GM21737 (cell line): ENCODE measurements around the gene HID1.

Experiments
- ATAC-seq: cut with Tn5 transposase; IDR thresholded peaks from one replicate; pipeline ENCODE4 v1.9.1; 2021; ENCODE audit warnings: mild to moderate bottlenecking, moderate library complexity; ENCODE audit not compliant: unreplicated experiment

The HID1 gene

DNA sequence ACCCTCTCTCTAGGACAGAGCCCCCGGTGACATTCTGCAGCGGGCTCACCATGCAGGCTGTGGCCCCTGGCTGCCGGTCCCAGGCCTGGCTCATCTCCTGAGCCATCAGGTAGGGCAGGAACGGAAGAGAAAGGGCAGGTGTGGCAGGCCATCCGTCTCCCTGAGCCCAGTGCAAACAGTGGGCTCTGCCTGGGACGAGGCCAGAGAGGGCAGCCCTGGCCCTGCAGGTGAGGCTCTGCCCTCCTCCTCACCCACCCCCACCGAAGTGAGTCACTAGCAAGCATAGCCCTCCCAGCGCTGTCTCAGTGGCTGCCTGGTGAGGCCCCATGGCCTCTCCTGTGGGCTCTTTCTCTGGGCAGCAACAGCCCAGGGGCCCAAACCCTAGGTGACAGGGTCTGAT, 22.4 kb downstream of the HID1 start:
- no peak for ATAC-seq

DNA sequence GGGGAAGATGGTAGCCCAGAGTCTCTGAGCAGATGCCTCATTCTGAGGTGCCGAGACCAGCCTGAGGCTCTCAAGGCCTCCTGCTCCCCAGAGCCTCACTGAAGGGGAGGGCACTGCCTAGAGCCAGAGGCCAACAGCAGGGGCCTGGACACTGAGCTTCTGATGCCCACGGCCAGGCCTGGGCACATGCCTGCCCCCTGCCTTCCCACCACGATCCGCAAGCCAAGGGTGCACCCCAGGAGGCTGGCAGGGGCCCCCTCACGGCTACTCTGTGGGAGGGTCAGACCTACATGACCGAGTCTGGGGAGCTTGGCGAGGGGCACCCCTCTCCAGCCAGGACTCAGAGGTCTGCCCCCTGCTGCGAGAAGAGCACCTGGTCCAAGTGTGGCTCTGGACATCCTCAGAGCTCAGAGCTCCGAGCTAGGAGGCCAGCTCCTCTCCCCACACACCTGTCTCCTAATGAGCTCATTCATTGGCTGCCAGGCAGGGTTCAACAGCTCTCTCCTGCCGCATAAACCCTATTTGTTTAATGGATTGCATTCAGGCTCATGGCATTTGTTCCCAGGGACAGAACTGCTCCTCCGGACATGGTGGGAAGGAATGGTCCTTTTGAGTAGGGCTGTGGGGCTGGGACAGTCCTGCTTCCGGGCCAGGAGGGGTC, 23.0 kb downstream of the HID1 start:
- no peak for ATAC-seq

DNA sequence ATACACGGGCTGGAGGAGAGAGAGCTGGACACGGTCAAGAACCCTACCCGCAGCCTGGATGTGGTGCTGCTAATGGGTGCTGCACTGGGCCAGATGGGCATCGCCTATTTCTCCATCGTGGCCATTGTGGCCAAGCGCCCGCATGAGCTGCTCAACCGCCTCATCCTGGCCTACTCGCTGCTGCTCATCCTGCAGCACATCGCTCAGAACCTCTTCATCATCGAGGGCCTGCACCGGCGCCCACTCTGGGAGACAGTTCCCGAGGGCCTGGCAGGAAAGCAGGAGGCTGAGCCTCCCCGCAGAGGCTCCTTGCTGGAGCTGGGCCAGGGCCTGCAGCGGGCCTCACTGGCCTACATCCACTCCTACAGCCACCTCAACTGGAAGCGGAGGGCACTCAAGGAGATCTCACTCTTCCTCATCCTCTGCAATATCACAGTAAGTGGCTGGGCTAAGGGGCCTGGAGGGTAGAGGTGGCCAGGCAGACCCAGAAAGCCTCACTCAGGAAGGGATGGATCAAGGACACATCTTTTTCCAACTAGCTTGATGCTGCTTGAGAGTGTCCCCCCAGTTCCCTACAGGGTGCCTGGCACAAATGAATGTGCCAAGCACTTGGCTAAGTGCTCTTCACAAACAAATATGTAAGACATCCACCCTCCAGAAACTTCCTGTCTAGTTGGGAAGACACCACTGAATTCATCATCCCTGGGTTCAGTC, 25.4 kb downstream of the HID1 start:
- no peak for ATAC-seq

DNA sequence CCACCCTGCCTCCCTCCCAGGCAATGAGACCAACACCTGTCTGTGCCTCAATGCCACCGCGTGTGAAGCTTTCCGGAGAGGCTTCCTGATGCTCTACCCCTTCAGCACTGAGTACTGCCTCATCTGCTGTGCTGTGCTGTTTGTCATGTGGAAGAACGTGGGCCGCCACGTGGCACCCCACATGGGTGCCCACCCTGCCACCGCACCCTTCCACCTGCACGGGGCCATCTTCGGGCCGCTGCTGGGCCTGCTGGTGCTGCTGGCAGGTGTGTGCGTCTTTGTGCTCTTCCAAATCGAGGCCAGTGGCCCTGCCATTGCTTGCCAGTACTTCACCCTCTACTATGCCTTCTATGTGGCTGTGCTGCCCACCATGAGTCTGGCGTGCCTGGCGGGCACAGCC, 25.9 kb downstream of the HID1 start:
- ATAC-seq: no peak

DNA sequence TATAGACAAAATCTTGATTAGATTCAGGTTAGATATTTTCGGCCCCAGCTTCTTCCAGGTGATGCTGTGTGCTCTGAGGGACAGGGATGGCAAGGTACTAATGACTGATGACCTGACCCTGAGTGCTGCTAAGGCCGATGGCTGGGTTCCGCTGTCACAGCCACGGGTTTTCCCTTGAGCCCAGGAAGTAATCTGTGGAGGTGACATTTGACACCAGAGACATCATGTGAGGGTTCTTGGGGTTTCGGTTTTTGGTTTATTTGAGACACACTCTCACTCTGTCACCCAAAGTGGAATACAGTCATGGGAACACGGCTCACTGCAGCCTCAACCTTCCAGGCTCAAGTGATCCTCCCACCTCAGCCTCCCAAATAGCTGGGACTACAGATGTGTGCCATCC, 27.0 kb downstream of the HID1 start:
- ATAC-seq: no peak

DNA sequence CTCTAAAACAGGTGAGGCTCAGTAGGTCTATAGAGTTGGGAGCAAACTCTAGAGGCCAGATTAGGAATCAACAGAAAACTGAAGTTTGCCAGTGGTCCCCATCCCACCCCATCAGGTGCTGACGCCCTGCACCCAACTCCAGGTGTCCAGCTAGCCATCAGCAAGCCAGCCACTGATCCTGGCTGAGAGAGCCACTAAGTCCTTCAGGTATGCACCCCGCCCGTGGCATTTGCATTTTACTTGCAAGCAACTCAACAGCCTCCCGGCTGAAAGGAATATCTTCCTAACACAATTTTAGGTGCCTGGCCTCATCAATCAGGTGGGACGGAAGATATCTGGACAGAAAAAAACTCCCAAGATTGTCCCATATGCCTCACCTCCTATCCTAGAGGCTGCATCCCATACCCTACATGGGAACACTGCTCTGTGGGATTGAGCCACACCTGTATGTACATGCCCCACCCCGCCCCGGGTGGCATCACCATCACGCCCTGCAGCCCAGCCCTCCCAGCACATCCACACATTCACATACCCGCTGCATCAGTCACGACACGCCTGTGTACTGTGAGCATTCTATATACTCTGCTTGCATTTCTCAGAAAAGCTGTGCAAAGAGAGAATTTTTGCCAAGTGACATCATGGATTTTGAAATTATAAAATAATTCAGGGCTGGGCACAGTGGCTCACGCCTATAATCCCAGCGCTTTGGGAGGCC, 28.6 kb downstream of the HID1 start:
- no peak for ATAC-seq

DNA sequence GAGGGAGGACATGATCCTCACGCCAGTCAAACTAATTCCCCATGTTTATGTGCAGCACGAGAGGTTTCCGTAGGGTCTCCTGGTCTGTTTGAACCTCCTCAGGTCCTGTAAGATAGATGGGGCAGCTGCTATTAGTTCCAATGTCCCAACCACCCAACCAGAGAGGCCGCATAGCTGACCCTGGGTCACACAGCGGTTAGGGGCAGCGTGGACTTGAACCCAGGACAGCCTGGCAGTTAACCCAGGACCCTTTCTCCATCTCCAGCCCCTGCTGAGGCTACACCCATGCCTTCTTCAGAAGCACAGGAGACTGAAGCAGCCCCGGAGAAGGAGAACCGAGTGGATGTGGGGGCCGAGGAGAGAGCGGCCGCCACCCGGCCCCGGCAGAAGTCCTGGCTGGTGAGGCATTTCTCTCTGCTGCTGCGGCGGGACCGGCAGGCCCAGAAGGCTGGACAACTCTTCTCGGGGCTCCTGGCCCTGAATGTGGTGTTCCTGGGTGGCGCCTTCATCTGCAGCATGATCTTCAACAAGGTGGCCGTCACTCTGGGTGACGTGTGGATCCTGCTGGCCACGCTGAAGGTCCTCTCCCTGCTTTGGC, 31.3 kb downstream of the HID1 start:
- no peak for ATAC-seq

DNA sequence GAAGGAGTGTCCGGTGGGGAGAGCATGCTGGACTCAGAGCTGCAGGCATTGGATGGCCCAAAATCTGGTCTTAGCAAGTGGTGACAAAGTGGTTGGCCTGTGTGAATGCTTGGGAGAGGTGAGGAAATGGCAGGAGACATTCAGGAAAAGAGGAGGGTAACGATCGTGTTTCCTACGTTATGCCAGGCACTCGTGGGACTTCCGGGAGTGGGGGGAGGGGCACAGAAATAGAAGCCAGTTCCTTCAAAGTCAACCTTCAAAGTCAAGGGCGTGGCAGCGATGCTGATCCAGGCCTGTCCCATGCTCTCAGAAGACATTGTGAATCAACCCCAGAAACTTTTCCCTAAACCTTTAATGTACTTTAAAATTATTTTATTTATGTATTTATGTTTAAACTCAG, 33.0 kb downstream of the HID1 start:
- ATAC-seq: no peak

DNA sequence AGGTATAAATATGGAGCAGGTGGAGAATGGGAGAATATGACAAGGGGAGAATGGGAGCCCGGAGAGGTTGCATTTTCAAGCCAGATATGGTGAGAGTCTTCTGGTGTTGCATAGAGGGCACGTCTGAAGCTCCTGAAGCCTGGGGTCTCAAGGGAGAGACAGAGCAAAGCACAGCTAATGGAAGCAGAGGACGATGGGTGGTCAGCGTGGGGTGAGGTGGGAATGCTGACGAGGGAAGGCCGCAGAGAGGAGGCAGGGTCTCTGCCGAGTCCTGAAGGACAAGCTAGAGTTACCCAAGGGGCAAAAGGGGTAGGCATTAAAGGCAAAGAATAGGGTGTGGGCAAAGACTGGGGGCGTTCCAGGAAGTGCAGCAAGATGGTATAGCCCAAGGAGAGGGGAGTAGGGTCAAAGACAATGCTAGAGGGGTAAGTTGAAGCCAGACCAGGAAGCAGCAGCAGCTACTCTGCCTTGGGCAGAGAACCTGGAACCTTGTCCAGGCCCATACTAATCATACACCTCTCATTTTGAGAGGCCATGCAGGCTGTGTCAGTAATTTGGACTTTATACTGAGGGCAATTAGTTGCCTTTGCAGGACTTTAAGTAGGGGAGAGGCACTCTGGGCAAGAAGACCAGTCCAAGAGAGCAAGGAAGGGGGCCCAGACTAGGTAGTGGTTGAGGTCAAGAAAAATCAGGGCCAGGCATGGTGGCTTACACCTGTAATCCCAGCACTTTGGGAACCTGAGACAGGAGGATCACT, 34.2 kb downstream of the HID1 start:
- ATAC-seq: no peak

DNA sequence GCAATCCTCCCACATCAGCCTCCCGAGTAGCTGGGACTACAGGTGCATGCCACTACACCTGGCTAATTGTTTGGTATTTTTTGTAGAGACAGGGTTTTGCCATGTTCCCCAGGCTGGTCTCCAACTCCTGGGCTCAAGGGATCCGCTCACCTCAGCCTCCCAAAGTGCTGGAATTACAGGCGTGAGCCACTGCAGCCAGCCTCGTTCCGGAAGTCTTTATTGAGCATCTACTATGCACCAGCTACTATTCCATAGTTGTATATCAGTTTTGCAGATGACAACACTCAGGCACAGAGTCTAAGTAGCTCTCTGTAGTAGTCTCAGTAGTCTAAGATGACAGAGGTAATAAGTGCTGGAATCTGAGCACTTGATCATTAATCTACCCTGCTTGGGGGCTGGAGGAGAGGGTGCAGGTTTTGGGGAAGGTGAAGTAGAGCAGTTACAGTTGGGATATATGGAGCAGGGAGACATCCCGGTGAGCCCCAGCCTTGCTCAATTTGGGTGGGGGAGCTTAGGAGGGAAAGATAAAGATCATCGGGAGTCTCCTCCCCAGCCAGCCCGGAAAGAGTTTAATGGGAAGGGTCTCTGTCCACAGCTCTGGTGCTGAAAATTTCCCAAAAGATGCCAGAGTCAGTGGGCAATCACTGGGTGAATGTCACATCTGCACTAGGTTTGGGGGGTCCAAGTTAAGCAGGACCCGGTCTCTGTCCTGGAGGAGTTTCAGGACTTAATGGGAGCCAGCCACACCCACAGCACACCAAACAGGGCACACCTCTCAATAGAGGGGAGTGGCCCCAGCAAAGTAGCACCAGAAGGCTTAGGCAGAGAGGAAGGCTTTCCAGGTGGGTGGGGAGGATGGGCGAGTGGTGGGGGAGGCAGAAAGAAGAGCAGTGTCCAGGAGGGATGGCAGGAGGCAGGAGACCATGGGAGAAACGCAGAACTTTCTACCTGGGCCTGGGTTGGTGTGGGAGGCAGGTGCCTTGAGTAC, 35.2 kb downstream of the HID1 start:
- no peak for ATAC-seq

DNA sequence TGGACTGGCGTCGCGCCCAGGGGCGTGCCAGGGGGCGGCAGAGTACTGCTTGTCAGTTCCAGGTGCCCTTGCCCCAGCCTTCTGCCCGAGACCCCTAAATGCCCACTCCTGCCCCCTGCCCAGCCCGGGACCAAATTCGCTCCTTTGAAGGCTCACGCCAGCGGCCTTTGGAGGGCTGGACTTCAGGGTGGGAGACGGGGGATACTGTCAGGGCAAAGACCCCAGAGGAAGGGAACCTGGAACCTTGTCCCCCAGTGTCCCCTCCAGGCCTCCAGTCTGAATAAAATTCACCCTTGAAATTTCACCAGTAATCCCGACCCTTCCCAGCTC, 36.1 kb downstream of the HID1 start:
- no peak for ATAC-seq

DNA sequence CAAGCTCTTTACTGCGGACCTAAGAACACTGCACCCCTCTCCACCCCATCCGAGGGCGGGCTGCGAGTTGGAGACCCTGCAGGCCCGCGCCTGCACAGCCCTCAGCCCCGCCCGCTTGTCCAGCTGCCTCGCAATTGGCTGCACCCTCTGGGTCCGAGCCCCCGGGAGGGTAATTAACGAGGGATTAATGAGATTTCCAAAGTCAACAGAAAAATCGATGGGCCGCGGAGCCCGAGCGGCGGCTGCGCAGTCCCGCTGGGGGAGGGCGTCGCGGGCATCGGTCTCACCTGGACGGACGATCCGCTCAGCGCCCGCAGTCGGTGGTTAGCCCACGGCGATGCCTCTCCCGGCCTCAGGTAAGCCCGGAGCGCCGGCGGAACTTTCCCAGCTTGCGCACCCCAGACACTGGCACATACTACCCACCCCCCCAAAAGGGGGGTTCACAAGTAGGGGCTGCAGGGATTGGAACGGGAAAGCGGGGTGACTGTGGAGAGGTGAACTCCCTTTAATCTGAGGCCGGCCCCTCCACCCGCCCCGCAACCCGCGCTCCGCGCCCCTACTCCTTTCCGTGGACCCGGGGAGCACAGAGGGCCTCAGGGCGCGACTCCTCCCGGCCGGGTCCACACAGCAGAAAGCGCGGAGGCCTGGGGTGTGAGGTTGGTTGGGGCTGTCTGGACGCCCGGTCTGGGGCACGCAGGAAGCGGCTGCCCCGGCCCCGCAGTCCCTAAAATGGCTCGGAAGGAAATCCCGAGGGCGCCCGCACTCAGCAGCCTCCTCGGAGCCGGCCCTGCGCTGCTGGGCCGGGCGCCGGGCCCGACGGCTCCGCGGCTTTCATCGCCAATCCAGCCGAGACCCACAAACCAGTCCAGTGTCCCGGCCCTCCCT, 36.7 kb downstream of the HID1 start, which contains the start of gene OTOP3:
Gene OTOP3 (plus strand): TSS at position 314 of the 885 bp plus-strand sequence. CDS start 24 bp downstream, at position 338.
- no peak for ATAC-seq

DNA sequence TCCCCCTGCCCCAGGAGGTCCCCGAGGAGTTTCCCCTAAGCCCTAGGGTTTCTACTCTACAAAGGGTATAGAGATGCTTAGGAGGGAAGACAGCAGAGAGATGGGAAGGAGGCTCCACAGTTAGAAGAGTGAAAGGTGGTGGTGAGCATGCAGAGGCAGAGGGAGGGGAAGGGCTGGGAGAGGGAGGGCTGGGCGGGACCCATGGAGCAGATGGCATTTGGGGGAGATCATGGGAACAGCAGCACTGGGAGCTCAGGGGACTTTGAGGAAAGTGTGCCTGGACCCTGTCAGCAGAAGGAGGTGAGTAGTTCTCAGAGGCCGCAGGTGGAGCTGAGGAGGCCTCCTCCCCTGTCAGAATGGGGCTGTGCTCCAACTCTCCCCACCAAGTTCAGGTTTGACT, 37.5 kb downstream of the HID1 start:
- no peak for ATAC-seq

DNA sequence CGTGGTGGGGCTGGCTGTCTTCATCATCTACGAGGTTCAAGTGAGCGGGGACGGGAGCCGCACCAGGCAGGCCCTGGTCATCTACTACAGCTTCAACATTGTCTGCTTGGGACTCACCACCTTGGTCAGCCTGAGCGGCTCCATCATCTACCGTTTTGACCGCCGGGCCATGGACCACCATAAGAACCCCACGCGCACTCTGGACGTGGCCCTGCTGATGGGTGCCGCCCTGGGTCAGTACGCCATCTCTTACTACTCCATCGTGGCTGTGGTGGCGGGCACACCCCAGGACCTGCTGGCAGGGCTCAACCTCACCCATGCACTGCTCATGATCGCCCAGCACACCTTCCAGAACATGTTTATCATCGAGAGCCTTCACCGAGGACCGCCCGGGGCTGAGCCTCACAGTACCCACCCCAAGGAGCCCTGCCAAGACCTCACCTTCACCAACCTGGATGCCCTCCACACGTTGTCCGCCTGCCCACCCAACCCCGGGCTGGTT, 42.0 kb downstream of the HID1 start:
- no peak for ATAC-seq

DNA sequence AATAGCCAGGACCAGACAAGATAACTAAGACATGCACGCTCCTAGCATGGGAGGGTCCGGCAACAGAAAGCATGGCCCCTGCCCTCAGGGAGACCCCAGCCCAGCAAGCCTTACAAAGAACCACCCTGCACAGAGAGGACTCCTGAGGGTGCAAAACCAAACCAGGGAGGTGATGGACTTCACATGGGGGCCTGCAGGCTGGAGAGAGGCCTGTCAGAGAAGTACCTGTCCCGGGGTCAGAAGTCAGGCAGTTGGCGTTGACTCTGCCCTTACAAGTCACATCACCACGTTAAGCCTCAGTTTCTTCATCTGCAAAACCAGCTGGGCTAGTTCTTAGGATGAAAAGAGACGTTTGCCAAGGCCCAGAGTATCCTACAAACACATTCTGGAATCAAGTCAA, 43.8 kb downstream of the HID1 start:
- no peak for ATAC-seq

DNA sequence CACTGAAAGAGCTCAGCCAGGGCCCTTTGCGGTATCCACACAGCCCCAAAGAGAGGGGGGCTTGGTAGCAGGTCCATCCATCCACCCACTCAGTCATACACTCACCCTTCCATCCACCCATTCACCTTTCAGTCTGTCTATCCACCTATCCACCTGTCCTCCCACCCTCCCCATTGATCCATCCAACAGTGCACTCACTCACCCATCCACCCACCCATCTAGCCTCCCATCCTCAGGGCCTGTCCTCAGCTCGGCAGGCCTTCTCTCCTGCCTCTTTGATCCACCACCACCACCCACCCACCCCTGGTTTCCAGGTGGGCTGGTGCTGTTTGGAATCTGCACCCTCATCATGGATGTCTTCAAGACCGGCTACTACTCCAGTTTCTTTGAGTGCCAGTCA, 47.3 kb downstream of the HID1 start:
- ATAC-seq: no peak

DNA sequence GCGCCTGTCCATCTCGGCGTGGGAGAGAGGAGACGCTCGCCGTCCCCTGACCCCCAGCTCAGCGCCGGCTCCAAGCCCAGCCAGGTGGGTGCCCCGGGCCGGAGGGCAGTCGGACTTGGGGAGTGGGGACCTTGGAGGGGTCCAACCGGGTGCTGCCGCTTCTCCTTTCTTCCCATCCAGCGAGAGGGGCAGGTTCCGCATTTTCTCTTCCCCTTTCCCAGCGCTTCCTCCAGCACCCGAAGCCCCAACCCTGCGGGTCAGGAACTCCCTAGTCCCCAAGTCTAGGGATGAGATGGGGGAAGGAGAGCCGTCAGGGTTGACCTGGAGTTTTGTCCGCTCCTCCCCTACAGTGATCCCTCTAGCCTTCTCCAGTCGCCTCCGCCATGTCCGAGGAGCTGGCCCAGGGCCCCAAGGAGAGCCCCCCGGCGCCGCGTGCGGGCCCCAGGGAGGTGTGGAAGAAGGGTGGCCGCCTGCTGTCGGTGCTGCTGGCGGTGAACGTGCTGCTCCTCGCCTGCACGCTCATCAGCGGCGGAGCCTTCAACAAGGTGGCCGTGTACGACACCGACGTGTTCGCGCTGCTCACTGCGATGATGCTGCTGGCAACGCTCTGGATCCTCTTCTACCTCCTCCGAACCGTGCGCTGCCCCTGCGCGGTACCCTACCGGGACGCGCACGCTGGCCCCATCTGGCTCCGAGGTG, 48.2 kb downstream of the HID1 start, which contains the start of gene OTOP2:
Gene OTOP2 (plus strand): TSS at position 24 of the 699 bp plus-strand sequence. CDS start 360 bp downstream, at position 384.
- ATAC-seq: no peak
